Hepatocyte (in vitro differentiated cells): ENCODE results near the gene FOXL2NB. TPM values are rescaled to one million over a fixed set of nuclear protein-coding genes. Genes with fewer than 3 reads are reported as not detected.
A peak's percentile ranks its signal among the peaks of the same experiment; 100 is the strongest.

Experiments used
- DNase-seq: peaks from one replicate; pipeline ENCODE4 v3.0.0-alpha.2; 2016; ENCODE audit warnings: low spot score
- H2AFZ ChIP-seq: fragments of 200-600 bp; sonication (generic); 2 replicates; pipeline ENCODE4 v1.6.0; 2016; ENCODE audit warnings: antibody characterized with exemption, mild to moderate bottlenecking
- H3K27ac ChIP-seq: fragments of 200-600 bp; sonication (generic); 2 replicates; pipeline ENCODE4 v1.5.1; 2016; ENCODE audit warnings: mild to moderate bottlenecking
- H3K27me3 ChIP-seq: fragments of 200-600 bp; sonication (generic); 2 replicates; pipeline ENCODE4 v1.6.1; 2016
- H3K36me3 ChIP-seq: fragments of 200-600 bp; sonication (generic); replicated peaks from 2 replicates; pipeline ENCODE4 v1.5.1; 2016; ENCODE audit warnings: low read depth; ENCODE audit not compliant: insufficient read depth
- H3K4me1 ChIP-seq: fragments of 200-600 bp; sonication (generic); 2 replicates; pipeline ENCODE4 v1.5.1; 2016; ENCODE audit warnings: mild to moderate bottlenecking, moderate library complexity; ENCODE audit not compliant: insufficient read depth
- H3K4me2 ChIP-seq: fragments of 200-600 bp; sonication (generic); 2 replicates; pipeline ENCODE4 v1.6.0; 2016
- H3K4me3 ChIP-seq: fragments of 200-600 bp; sonication (generic); 2 replicates; pipeline ENCODE4 v1.5.1; 2016; ENCODE audit warnings: mild to moderate bottlenecking
- H3K79me2 ChIP-seq: fragments of 200-600 bp; sonication (generic); 2 replicates; pipeline ENCODE4 v1.6.0; 2017; ENCODE audit warnings: mild to moderate bottlenecking
- H3K9me2 ChIP-seq: fragments of 200-600 bp; sonication (generic); replicated peaks from 2 replicates; pipeline ENCODE4 v1.6.0; 2017; ENCODE audit warnings: mild to moderate bottlenecking; ENCODE audit not compliant: insufficient read depth
- H3K9me3 ChIP-seq: fragments of 200-600 bp; sonication (generic); 2 replicates; pipeline ENCODE4 v1.5.1; 2016; ENCODE audit warnings: low read depth, mild to moderate bottlenecking
- H4K20me1 ChIP-seq: fragments of 200-600 bp; sonication (generic); 2 replicates; pipeline ENCODE4 v1.6.0; 2016; ENCODE audit warnings: mild to moderate bottlenecking; ENCODE audit not compliant: insufficient read depth, poor library complexity, severe bottlenecking
- EZH2 ChIP-seq: fragments of 200-600 bp; sonication (generic); IDR thresholded peaks from 2 replicates; pipeline ENCODE4 v1.6.1; 2016; ENCODE audit warnings: antibody characterized with exemption, mild to moderate bottlenecking, borderline replicate concordance
- EZH2phosphoT487 ChIP-seq: fragments of 200-600 bp; sonication (generic); IDR thresholded peaks from one replicate; pipeline ENCODE4 v1.6.1; 2018; ENCODE audit warnings: antibody characterized with exemption, mild to moderate bottlenecking, low read depth, moderate library complexity; ENCODE audit not compliant: unreplicated experiment, severe bottlenecking
- WGBS: methylation state at CpG from one replicate; pipeline ENCODE4 v1.1.6; 2016; ENCODE audit warnings: low lambda C conversion rate; ENCODE audit errors: missing lambda C conversion rate; 5-methylcytosine and 5-hydroxymethylcytosine counted together
- polyA plus RNA-seq: library from polyadenylated mRNA; unstranded; fragments of >200 nt; fragmentation: Nextera tagmentation; extraction: Ambion mirVana; gene quantifications from 2 replicates; pipeline ENCODE4 v1.2.1, GENCODE V29; 2016
- total RNA-seq: library from RNA; depleted of rRNA; stranded (reverse); fragments of >200 nt; gene quantifications from 2 replicates; pipeline ENCODE4 v1.2.3, GENCODE V29; 2014
- TF ChIP-seq, protein P1 (sequence below): fragments of 200-600 bp; sonication (generic); IDR thresholded peaks from 2 replicates; pipeline ENCODE4 v1.5.1; 2016; ENCODE audit warnings: antibody characterized with exemption, mild to moderate bottlenecking; ENCODE audit not compliant: poor library complexity

The FOXL2NB gene
- total and polyA plus RNA-seq, 2 experiments from 2014 or later = not detected

DNA sequence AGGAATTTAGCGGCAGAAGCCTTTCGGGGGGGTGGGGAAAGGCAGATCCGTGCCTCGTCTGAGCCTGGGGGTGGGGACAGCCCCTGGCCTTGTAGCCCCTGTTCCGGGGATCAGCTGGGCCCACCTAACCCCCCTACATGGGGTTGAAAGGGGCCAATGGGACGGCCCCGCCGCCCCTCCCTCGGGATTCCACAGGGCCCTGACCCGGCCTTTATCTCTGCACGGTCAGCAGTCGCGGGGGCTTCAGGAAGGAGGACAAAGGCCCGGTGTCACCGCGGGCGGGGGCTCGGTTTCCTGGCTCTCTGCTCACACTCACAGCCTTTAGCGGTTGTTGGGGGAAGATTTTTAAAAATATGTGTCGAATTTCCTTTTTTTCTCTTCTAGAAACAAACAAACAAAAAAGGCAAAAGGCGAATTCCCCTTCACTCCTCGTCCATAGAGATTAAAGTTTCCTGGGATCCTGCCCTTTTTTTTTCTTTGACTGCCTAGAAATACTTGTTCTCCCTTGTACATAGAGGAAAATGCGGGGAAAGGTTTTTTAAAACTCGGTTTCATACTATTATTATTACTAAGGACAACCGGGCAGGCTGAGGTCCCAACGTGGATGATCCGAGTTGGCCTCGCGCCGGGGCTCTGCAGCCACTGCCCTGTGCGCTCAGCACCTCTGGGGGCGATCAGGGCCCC is 8.0 kb upstream of the FOXL2NB start:
- WGBS = 3% methylated on average over 28 of the region's 32 CpGs
- H3K4me2 ChIP-seq = no peak overlapping the region
- no peaks in the 10 kb centered on the region for H3K36me3 ChIP-seq
- no peaks in the 10 kb centered on the region for H3K9me3 ChIP-seq
- DNase-seq = no peak
- peaks cover 7% of the 10 kb centered on the region for H3K4me1 ChIP-seq
- H2AFZ ChIP-seq = no peak overlapping the region
- no peaks in the 10 kb centered on the region for H3K79me2 ChIP-seq
- no peaks in the 10 kb centered on the region for H3K9me2 ChIP-seq
- H4K20me1 ChIP-seq = peaks cover 3% of the 10 kb centered on the region
- H3K27me3 ChIP-seq = peaks cover 98% of the 10 kb centered on the region
- TF ChIP-seq EZH2phosphoT487 (no peak), EZH2 (no peak)
- TF ChIP-seq, protein P1, sequence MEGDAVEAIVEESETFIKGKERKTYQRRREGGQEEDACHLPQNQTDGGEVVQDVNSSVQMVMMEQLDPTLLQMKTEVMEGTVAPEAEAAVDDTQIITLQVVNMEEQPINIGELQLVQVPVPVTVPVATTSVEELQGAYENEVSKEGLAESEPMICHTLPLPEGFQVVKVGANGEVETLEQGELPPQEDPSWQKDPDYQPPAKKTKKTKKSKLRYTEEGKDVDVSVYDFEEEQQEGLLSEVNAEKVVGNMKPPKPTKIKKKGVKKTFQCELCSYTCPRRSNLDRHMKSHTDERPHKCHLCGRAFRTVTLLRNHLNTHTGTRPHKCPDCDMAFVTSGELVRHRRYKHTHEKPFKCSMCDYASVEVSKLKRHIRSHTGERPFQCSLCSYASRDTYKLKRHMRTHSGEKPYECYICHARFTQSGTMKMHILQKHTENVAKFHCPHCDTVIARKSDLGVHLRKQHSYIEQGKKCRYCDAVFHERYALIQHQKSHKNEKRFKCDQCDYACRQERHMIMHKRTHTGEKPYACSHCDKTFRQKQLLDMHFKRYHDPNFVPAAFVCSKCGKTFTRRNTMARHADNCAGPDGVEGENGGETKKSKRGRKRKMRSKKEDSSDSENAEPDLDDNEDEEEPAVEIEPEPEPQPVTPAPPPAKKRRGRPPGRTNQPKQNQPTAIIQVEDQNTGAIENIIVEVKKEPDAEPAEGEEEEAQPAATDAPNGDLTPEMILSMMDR = no peak
- no peak overlapping the region for H3K4me3 ChIP-seq
- H3K27ac ChIP-seq = no peak overlapping the region

- H4K20me1 ChIP-seq = peaks cover 3% of the 10 kb centered on the region
- no peaks in the 10 kb centered on the region for H3K9me2 ChIP-seq
- no peak for DNase-seq
- H3K4me1 ChIP-seq = peaks cover 8% of the 10 kb centered on the region
- 4% methylated on average over 50 of the region's 52 CpGs for WGBS
- peaks cover 98% of the 10 kb centered on the region for H3K27me3 ChIP-seq
- H3K27ac ChIP-seq = no peak overlapping the region
- H3K9me3 ChIP-seq = no peaks in the 10 kb centered on the region
- no peak overlapping the region for H3K4me3 ChIP-seq
- H2AFZ ChIP-seq = no peak overlapping the region
- TF ChIP-seq EZH2phosphoT487 (peak; percentile 71), EZH2 (peak; percentile 99)
- TF ChIP-seq, protein P1 = peak; percentile 4
- H3K79me2 ChIP-seq = no peaks in the 10 kb centered on the region
- no peaks in the 10 kb centered on the region for H3K36me3 ChIP-seq
- no peak overlapping the region for H3K4me2 ChIP-seq
Observed at GRCh38 chr3:138939561-138940241, 7.3 kb upstream of the FOXL2NB start.

- Histone ChIP-seq H3K9me3 (no peaks in the 10 kb centered on the region), H3K4me2 (no peak overlapping the region), H3K36me3 (no peaks in the 10 kb centered on the region), H3K27ac (no peak overlapping the region), H4K20me1 (peaks cover 3% of the 10 kb centered on the region), H2AFZ (no peak overlapping the region), H3K27me3 (peaks cover 98% of the 10 kb centered on the region), H3K4me3 (no peak overlapping the region), H3K79me2 (no peaks in the 10 kb centered on the region), H3K9me2 (no peaks in the 10 kb centered on the region), H3K4me1 (peaks cover 15% of the 10 kb centered on the region)
- 78% methylated on average over 6 of the region's 6 CpGs for WGBS
- TF ChIP-seq, protein P1 = no peak
- TF ChIP-seq EZH2 = no peak
- no peak for TF ChIP-seq EZH2phosphoT487
- DNase-seq = no peak
Observed at GRCh38 chr3:138940446-138940845, 6.6 kb upstream of the FOXL2NB start.
